Mucosa of stomach (tissue), 1 donor: ENCODE measurements around the gene ZNF184.

ENCODE experiments used
- H3K27me3 ChIP-seq: one replicate; pipeline ENCODE4 v1.7.0; 2013; ENCODE audit warnings: mild to moderate bottlenecking, low read length; ENCODE audit not compliant: control insufficient read depth, insufficient read depth
- H3K36me3 ChIP-seq: one replicate; pipeline ENCODE4 v1.7.0; 2013; ENCODE audit warnings: low read length; ENCODE audit not compliant: control insufficient read depth, insufficient read depth
- H3K4me1 ChIP-seq: one replicate; pipeline ENCODE4 v1.7.0; 2013; ENCODE audit warnings: mild to moderate bottlenecking, low read length; ENCODE audit not compliant: control insufficient read depth, insufficient read depth
- H3K4me3 ChIP-seq: one replicate; pipeline ENCODE4 v1.7.0; 2013; ENCODE audit warnings: low read length
- H3K9ac ChIP-seq: one replicate; pipeline ENCODE4 v1.7.0; 2013; ENCODE audit warnings: mild to moderate bottlenecking, low read length, moderate library complexity
- H3K9me3 ChIP-seq: one replicate; pipeline ENCODE4 v1.7.0; 2013; ENCODE audit warnings: mild to moderate bottlenecking, low read length, moderate library complexity; ENCODE audit not compliant: control insufficient read depth
- donor health status: Pancreatic carcinoma.

ZNF184 gene

DNA sequence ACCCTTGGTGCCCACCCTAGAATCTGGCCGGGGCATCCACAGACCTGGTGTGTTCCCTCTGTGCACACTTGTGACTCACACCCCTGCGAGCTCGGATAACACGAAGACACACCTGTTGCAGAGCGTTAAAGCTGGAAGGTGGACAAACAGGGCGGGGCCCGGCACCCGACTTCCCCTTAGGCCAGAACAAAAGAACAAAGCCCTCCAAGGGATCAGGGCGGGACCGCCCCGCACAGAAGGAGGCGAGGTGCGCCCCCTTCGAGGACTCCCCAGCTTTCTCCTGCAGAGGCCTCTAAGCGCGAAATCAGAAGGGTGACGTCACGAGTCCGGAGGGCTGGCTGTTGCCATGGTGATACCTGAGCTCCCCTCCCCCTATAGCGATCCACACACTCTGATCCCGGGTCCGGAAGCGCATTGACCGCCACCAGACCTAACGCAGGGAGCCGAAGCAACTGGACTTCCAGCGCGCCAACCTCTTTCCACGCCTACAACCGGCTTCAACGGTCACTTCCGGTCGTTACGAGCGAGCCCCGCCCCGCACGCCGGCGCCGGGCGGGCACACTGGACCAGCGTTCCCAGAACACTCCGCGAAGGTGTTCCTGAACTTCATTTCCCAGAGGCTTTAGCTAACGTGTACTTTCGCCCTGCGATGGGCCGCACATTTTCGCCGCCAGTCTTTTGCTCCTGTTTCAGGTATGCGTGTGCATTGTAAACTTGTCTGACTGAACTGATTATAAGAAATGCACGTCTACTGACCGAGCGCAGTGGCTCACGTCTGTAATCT lies at the start of gene ZNF184:
Gene ZNF184 (minus strand): TSS at position 489 of the 784 bp plus-strand sequence. CDS start 811 bp downstream, outside the sequence.
- Histone ChIP-seq H3K27me3 (peaks cover 3% of the 10 kb centered on the region), H3K4me1 (peaks cover 9% of the 10 kb centered on the region), H3K4me3 (peak within 1 kb of the TSS; percentile 73), H3K36me3 (no peaks in the 10 kb centered on the region), H3K9me3 (no peaks in the 10 kb centered on the region), H3K9ac (peak within 1 kb of the TSS; percentile 95)

DNA sequence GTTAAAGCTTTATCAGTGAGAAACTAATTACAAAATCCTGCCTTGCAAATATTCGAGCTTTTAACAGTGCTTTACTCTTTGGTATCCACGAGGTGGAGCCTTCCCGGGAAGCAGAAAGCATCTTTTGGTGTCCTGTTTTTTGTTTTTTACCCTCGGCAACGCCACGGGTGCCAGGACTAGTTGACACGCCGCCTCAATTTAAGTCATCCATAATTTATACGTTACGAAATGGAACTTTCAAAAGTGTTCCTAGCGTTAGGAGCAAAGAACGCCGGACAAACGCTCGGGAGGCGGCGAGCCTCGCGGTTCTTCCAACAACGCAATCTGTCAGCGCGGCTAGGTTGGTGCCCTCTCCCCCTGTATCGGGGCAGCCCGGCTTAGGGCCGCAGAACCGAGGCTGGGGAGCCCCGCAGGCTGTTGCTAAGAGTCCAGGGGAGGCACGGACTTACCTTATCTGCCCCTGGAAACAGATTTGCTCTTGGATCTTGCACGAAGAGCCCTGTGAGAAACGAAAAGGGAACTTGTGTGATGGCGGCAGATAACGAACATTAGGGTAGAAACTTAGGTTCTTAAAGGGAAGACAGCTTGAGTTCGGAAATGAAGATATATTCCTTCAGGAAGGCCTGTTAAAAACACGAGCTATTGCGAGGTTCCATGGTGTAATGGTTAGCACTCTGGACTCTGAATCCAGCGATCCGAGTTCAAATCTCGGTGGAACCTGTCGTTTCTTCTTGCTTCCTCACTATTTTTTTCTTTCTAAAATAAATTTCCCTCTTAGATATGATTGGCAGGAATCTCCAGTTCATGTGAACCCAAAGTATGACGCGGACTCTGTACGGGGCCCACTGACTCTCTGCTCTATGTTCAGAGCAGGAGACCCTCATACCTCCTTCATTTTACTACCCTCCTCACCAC lies 46.2 kb upstream of the ZNF184 start:
- Histone ChIP-seq H3K27me3 (peaks cover 20% of the 10 kb centered on the region), H3K4me3 (peak overlapping the region; percentile 69), H3K4me1 (no peaks in the 10 kb centered on the region), H3K9me3 (no peaks in the 10 kb centered on the region), H3K36me3 (no peaks in the 10 kb centered on the region), H3K9ac (peak overlapping the region; percentile 81)

DNA sequence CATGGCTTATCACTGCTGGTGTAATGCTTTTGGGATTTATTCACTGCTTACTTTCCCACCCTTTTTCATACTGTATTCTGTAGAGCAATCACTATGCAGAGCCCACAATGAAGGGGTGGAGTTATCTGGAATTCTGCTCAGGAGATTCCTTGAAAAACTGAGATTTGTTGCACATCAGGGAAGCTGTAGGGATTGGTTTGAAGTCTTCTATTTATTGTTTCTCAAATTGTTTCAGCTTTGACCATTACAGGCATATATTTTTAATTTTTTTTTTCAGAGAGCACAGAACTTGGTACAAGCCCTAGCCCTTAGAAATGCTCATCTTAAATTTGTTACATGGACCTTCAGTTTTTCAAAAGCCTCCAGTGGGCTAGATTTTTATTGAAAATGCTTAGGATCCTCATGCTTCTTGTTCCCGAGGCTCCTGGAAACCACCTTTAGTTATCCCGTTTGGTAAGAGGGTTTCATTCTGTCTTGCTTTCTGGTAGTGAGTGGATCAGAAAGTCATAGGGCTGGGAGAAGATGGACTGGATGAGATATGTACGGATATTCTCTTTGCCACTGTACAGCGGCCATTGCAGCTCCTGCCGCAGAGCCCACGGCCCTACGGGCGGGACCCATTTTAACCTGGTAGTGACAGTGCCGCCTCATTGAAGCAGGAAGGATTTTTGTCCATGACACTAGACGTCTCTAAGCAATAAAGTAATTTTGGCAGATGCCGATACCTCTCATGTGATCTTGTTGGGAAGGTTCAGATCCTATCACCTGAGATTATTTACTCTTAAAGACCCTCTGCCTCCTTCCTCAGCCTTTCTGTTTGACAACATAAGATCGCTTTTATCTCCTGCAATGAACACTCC lies 45.3 kb upstream of the ZNF184 start:
- peak overlapping the region; percentile 69 for H3K4me3 ChIP-seq
- no peaks in the 10 kb centered on the region for H3K4me1 ChIP-seq
- H3K9ac ChIP-seq: peak overlapping the region; percentile 81
- H3K9me3 ChIP-seq: no peaks in the 10 kb centered on the region
- no peaks in the 10 kb centered on the region for H3K36me3 ChIP-seq
- peaks cover 24% of the 10 kb centered on the region for H3K27me3 ChIP-seq

DNA sequence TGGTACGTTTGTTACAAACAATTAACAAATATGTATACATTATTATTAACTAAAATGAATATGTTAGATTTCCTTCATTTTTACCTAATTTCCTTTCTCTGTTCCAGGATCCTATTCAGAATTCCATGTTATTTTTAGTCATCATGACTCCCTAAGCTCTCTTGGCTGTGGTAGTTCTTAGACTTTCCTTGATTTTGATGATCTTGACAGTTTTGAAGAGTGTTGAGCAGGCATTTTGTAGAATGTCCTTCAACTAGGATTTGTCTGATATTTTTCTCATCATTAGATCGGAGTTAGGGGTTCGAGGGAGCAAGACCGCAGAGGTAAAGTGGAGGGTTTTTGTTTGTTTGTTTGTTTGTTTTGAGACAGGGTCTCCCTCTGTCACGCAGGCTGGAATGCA lies 44.3 kb upstream of the ZNF184 start:
- Histone ChIP-seq H3K4me1 (no peaks in the 10 kb centered on the region), H3K9me3 (no peaks in the 10 kb centered on the region), H3K27me3 (peaks cover 27% of the 10 kb centered on the region), H3K9ac (no peak overlapping the region), H3K36me3 (no peaks in the 10 kb centered on the region), H3K4me3 (no peak overlapping the region)

DNA sequence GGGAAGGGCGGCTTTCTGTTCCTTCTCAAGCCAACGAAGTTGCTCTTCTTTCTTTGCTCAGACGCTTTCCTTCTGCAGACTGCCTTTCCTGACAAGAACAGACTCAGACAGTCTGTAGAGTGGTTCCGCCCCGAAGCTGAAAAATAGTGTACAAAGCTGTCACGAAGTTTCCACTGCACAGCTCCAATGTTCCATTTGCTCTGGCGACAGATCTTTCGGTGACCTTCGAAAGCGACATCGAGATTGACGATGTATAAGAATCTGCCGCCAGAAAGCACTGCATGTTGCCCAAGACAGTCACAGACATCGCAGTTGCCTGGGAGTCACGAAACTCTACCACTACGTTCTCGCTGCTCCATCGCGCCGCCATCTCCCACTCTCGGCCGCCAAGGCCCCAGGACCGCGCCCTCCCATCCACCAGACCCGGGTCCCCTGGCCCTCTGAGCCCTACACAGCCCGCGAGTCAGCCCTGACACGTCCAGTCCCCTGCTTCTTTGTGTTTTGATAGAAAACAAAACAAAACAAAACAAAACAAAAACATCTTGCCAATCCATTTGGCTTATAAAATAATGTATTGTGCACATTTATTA lies 42.1 kb upstream of the ZNF184 start:
- H3K9ac ChIP-seq: no peak overlapping the region
- no peaks in the 10 kb centered on the region for H3K4me1 ChIP-seq
- H3K36me3 ChIP-seq: no peaks in the 10 kb centered on the region
- no peaks in the 10 kb centered on the region for H3K9me3 ChIP-seq
- H3K4me3 ChIP-seq: no peak overlapping the region
- H3K27me3 ChIP-seq: peaks cover 35% of the 10 kb centered on the region

DNA sequence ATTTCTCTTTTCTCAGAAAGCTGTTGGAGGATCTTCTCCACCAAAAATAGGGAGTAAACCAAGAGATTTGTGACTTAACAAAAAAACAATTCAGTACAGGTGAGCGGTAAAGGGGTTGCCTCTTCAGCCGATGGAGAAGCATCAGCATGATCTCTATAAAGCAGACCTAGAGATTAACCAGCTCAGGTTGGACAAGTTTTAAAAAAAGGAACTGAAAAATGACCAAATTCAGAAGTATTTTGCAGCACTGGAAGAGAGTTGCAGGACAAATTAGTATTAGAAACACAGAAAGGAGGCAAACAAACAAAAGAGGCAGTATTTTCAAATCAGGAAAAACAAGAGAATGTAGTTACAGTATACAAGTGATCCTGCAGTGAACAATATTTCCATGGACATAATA lies 39.6 kb upstream of the ZNF184 start:
- Histone ChIP-seq H3K27me3 (peaks cover 39% of the 10 kb centered on the region), H3K9ac (no peak overlapping the region), H3K36me3 (no peaks in the 10 kb centered on the region), H3K4me3 (no peak overlapping the region), H3K4me1 (no peaks in the 10 kb centered on the region), H3K9me3 (no peaks in the 10 kb centered on the region)

DNA sequence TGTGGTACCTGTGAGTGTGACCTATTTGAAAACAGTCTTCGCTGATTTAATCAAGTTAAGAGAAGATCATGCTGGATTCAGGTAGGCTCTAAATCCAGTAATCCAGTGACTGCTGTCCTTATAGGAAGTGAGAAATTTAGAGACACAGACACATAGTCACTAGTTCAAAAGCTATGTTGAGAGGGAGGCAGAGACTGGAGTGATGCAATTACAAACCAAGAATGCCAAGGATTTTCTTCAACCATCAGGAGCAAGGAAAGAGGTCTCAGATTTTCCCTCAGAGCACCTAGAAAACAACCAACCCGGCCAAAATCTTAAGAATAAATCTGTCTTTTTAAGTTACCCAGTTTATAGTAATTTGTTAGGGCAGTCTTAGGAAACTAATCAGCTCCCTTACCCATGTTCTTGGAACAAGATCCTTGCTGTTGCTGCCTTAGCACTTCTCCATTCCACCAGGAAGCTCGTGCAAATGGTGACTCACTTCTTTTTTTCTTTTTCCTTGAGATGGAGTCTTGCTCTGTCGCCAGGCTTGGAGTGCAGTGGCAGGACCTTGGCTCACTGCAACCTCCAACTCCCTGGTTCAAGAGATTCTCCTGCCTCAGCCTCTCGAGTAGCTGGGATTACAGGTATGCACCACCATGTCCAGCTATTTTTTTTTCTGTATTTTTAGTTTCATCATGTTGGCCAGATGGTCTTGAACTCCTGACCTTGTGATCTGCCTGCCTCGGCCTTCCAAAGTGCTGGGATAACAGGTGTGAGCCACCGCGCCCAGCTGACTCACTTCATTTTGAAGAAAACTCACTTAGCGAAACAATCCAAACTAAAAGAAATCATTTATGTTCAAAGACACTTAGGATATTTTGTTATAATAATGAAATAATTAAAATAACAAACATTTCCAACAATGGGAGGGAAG lies 34.4 kb upstream of the ZNF184 start:
- no peaks in the 10 kb centered on the region for H3K9me3 ChIP-seq
- no peak overlapping the region for H3K4me3 ChIP-seq
- peaks cover 11% of the 10 kb centered on the region for H3K27me3 ChIP-seq
- H3K36me3 ChIP-seq: no peaks in the 10 kb centered on the region
- H3K9ac ChIP-seq: no peak overlapping the region
- peaks cover 3% of the 10 kb centered on the region for H3K4me1 ChIP-seq

DNA sequence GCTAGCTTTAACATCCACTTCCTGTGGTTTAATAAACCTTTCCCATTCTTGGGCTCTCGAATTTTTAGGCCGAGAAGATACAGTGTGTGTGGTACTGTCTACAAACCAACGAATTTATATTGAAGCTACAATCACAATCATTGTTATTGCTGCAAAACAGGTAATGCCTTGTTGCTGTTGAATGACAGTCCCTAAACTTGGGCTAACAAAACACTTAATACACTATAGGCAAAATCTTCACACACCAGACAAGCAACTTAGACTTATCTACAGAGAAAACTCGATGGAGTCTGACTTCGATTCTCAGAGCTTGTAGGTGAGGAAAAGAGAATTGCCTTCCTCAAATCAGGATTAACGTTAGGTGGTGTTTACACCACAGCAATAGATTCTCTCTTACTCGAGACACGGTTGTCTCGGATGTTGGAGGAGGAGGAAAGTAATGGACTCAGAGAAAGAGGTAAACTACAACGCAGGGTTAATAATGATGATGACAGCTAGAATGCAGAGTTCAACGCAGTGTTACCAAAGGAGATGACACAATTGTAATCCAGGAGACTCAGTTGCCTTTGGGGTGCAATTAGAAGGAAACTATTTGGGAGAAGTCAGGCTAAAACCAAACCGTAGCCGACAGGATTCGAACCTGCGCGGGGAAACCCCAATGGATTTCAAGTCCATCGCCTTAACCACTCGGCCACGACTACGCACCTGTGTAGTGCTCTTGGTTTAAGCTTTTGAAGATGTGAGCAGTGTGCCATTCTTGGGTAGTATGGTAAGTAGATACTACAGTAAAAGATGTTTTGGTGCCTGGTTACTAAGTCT lies 32.5 kb upstream of the ZNF184 start:
- H3K36me3 ChIP-seq: no peaks in the 10 kb centered on the region
- peaks cover 6% of the 10 kb centered on the region for H3K4me1 ChIP-seq
- no peak overlapping the region for H3K4me3 ChIP-seq
- peaks cover 7% of the 10 kb centered on the region for H3K27me3 ChIP-seq
- H3K9ac ChIP-seq: no peak overlapping the region
- H3K9me3 ChIP-seq: no peaks in the 10 kb centered on the region

DNA sequence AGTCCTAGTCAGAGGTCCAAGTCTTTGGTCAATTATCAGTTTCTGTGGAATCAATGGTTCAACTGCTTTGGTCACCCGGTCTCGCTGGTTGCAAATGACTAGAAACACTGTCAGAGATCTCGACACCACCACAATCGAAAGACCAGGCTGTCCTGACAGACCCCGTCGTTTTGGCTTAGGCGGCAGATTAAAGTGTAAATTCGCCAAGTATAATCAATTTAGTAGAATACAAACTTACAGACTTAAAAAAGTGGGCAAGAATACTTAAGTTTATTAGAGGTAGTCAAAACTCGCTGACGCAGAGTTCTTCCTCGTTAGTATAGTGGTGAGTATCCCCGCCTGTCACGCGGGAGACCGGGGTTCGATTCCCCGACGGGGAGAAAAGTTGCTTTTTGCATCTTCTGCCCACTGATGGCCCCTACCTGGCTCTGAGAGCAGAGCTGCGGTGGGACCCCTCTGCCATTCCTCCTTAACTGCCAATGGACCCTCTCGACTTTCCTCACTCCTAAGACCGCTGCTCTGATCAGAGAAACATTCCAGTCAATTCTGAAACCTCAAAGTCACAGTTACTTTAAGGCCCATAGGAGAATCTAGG lies 30.6 kb upstream of the ZNF184 start:
- Histone ChIP-seq H3K4me3 (peak overlapping the region; percentile 21), H3K9ac (no peak overlapping the region), H3K4me1 (peaks cover 6% of the 10 kb centered on the region), H3K9me3 (no peaks in the 10 kb centered on the region), H3K27me3 (peaks cover 9% of the 10 kb centered on the region), H3K36me3 (no peaks in the 10 kb centered on the region)
